IPS-NIHi7 (cell line): ENCODE results near the gene AQP3.
A peak's percentile ranks its signal among the peaks of the same experiment; 100 is the strongest.
"Not testable (repeated sequence)": the region's sequence is repeated elsewhere in the genome, so short reads cannot be mapped to it uniquely, and the experiment has no call there.

Experiments
- DNase-seq: peaks from one replicate; pipeline ENCODE4 v3.0.0; 2012; ENCODE audit warnings: mixed read lengths; ENCODE audit errors: extremely low spot score

AQP3 gene

GRCh38 chr9:33446946-33447798 is at the start of gene AQP3:
TSS of gene AQP3 (minus strand) at chr9:33447593. CDS start at chr9:33447530, 63 bp downstream.
- DNase-seq: peak; percentile 80

DNA sequence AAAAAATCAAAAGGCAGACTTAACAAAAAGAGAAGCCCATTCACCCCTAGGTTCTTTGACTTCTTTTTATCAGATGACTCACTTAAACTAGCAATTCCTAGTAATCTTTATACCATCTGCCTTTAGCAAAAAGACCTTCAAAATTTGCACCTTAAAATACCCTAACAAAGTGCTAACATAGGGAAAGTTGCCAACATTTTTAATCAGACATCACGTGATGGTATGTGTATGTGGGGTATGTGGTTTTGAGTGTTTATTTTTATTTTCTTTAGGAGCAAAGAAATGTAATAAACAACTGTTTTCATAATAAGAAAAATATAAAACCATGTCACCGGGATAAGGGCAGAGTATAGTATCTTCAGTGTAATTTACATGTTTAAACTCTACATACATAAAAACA is 46.4 kb upstream of the AQP3 start:
- DNase-seq: not testable (repeated sequence)

DNA sequence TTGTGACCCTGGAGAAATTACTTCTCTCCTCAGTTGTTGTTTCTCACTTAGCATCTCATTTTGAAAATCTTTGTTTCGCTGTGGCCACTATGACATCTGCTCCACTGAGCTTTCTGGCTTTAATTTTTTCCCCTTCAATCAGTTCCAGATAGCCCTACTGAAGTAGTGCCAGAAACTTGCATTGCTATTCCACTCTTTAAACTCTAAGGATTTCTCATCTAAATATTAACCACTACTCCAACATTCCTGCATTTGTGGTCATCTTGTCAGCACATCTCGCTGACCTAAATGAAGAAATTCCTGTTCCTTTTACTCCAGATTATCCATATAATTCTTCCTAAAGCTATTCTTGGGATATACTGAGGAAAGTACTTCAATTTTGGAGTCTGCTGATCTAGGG is 41.7 kb upstream of the AQP3 start:
- no peak for DNase-seq

DNA sequence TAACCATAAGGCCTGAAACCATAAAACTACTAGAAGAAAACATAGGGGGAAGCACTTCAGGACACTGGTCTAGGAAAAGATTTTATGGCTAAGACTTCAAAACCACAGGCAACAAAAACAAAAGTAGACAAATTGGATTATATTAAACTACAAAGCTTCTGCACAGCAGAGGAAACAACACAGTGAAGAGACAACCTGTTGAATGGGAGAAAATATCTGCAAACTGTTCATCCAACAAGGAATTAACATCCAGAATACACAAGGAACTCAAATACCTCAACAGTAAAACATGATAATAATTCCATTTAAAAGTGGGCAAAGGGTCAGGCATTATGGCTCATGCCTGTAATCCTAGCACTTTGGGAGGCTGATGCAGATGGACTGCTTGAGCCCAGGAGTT is 37.9 kb upstream of the AQP3 start:
- DNase-seq: not testable (repeated sequence)

DNA sequence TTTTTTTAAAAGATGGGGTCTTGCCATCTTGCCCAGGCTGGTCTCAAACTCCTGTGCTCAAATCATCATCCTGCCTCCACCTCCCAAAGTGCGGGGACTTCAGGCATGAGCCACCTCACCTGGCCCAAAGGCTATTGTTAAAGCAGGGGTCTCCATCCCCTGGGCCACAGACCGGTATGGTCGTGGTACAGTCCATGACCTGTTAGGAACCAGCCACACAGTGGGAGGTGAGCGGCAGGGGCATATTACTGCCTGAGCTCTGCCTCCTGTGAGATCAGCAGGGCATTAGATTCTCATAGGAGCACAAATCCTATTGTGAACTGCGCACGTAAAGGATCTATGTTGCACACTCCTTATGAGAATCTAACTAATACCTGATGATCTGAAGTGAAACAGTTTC is 33.6 kb upstream of the AQP3 start:
- no peak for DNase-seq

DNA sequence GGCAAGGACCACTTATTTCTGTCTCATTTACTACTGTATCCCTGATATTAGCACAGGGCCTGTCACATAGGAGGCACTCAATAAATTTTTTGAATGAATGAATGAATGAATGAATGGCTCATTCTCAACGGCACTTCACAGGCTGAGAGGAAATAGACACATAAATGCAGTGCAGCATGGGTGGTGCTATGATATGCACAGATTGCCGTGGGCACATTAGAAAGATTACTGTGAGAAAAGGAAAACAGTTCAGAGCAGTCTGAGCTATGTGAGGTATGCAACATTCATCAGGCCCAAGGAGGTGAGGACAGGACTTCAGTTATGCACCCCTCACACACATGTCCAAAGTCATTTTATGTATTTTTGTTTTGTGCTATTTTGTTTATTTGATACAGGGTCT is 32.7 kb upstream of the AQP3 start:
- DNase-seq: no peak

DNA sequence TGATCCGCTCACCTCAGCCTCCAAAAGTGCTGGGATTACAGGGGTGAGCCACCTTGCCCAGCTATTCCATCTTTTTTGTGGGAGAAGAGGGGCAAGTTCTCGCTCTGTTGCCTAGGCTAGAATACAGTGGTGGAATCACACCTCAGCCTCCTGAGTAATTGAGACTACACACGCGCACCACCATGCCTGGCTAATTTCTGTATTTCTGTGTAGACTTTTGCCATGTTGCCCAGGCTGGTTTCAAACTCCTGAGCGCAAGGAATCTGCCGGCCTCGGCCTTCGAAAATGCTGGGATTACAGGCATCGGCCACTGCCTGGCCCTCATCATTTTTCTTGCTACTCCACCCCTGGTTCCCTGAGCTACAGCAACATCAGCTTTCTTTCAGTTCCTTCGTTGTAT is 29.1 kb upstream of the AQP3 start:
- no peak for DNase-seq

DNA sequence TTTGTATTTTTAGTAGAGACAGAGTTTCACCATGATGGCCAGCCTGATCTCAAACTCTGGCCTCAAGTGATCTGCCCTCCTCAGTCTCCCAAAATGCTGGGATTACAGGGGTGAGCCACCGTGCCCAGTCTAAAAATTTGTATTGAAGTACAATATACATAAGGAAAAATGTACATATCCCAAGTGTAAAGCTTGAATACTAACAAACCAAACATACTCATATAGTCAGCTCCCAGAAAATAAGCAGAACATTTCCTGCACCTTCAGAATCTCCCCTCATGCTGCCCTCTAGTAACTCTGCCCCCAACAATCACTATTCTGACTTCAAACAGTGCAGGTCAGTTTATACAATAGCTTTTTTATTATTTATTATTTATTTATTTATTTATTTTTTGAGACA is 28.0 kb upstream of the AQP3 start:
- DNase-seq: no peak

DNA sequence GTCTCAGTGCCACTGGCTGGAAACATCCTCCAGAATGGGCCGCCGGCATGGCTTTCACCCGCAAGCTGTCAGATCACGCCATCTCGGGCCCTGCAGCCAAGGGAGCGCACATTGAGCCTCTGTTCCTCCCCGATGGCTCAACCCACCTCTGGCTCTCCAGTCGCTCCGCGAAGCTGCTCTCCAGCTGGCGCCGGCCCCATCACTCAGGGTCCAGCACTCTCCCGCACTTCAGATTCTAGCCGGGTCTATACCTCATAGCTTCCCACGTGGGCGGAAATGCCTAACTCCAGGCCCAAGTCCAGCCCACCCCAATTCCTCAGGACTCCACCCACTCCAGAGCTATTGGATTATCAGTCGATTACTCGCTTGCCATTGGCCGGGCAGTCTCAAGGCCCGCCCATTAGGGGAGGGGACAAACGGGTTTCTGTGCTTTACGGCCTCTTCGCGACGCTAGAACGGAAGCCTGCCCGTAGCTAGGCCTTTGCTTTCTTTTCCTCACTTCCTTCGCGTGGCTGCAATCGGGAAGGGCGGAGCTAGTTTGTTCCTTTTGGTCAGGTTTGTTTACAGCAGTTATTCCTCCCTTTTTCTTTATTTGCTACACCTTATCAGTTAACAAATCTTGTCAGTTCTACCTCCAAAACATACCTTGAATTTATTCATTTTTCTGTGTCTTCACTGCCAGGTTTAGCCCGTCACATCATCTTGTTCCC is 26.4 kb upstream of the AQP3 start, which contains the start of gene NOL6:
NOL6 (minus strand) TSS at position 282 of the 710 bp plus-strand sequence; CDS start at position 200, 82 bp downstream.
- peak; percentile 98 for DNase-seq

DNA sequence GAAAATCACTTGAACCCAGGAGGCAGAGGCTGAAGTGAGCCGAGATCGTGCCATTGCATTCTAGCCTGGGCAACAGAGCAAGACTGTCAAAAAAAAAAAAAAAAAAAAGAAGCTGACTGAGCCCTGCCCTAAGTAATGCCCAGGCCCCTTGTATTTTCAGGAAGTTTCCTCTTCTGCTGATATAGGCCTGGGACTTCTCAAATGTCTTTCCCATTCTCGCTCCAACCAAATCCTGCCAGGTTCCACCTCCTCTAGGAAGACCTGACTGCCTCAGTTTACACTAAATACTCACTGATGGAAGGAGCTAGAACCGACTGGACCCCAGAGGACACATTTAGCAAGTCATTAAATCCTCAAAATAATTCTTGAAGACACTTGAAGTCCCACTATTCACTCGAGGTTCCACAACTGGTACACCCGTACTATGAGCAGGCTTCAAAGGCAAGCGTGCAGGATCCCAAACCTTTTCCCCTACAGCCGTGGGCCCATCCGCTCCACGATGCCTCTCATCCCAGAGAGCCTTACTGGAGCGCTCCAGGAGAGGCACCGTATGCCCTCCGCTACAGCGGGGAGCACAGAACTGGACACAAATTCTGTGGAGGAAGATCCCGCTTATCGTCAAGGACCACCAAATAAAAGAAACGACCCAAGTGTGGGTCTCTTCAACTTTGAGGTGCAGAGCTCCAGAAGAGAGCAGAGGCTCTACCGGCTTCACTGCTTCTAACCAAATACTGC is 25.7 kb upstream of the AQP3 start:
- DNase-seq: no peak

GRCh38 chr9:33472171-33472880 is 24.9 kb upstream of the AQP3 start:
- no peak for DNase-seq

GRCh38 chr9:33471361-33471760 is 24.0 kb upstream of the AQP3 start:
- no peak for DNase-seq

- DNase-seq: no peak
Observed at GRCh38 chr9:33469891-33470290, 22.5 kb upstream of the AQP3 start.

- no peak for DNase-seq
Observed at GRCh38 chr9:33468797-33469621, 21.6 kb upstream of the AQP3 start.

GRCh38 chr9:33468215-33468730 is 20.9 kb upstream of the AQP3 start:
- DNase-seq: no peak

GRCh38 chr9:33467526-33467925 is 20.1 kb upstream of the AQP3 start:
- DNase-seq: no peak

DNA sequence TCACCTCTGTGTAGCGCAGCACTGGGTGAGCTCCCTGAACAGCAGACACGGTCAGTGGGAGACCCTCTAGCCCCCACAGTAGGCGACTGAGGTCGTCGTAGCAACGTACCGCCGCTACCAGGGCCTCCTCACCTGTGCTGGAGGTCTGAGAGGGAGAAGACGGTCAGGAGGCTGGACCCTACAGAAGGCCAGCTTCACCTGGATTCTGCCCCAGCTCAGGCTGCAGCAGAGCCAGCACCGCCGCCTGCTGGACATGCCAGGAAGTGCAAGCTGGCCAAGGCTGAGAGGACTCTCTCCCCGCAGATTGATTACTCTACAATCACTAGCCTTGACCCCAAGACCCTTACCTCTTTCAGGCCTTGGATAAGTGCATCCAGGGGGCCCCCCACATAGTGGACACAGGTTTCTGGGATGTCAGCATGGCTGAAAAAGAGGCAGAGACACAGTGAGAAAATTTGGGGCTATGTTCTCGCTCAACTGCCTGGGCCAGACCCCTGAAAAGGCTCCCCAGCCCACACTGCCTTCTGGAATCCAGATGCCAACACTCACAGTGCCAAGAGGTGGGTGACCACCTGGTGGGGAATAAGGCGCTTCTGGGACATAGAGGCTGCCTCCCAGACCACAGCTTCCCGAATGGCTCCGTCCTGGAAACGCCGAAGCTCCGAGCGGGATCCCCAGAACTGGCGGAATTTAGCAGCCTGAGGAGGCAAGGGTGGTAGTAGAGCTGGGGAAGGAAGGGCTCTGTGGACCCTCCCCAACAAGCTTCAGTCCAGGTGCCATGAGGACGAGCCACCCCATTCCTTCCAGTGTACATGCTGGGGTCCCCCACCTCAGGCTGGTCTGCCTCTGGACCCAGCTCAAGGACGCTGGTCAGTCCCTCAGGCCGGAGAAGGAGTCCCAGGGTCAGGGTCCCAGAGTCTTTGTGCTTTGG is 19.4 kb upstream of the AQP3 start:
- DNase-seq: peak; percentile 88

- no peak for DNase-seq
Observed at GRCh38 chr9:33465596-33466564, 18.5 kb upstream of the AQP3 start.
